ENCODE measurements around the gene RAPGEF1. TPM values are rescaled to one million over a fixed set of nuclear protein-coding genes. Genes with fewer than 3 reads are reported as not detected.

Gene RAPGEF1
- total and polyA plus RNA-seq, 2 donors (not counting 1 experiment from before 2014, with no cell fraction given) = 33.3 to 42.8 TPM

DNA sequence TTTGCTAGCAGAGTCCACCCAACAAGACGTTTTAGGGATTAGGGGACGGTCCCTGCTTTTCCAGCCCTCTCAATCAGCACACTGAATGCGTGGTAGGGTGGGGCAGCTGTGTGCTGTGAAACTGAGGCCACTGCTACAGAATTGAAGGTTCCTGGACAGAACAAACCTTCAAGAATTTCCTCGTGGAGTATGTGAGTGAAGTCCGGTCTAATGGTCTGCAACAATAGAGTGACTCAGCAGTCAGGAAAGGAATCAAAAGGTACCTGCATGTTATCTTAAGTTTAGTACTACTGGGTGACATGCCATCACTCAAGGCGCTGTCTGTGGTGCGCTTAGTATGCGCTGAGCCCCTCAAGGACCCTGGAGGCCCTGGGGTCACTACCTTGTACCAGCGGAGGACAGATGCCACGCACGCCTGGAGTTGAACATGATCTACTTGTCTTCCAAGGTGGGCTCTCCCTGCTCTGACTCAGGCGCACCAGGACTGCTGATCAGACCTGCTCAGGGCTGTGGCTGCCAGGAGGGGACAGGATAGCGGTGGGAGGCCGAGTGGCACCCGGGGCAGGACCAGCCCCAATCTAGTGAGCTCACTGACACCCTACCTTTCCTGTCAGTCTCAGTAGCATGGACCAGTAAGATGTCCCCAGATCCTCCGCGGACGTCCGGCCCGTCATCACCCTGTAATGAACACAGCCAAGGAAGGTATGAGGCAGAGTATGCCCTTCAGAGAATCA, 144.0 kb downstream of the RAPGEF1 start:
- Histone ChIP-seq H4K20me1 (ENCODE audit: control insufficient read depth, extremely low read depth, insufficient read depth, low read length) (no peaks in the 10 kb centered on the region), H3K27me3 (ENCODE audit: control insufficient read depth, insufficient read depth, low read length) (no peaks in the 10 kb centered on the region), H3K79me2 (ENCODE audit: control insufficient read depth, insufficient read depth, low read length) (no peaks in the 10 kb centered on the region), H3K4me2 (ENCODE audit: extremely low read depth, insufficient read depth, low read length) (no peak overlapping the region), H2AFZ (ENCODE audit: low read length) (no peak overlapping the region), H3K27ac (ENCODE audit: insufficient read depth, low read length) (no peak overlapping the region), H3K9ac (ENCODE audit: insufficient read depth, low read length) (no peak overlapping the region), H3K4me1 (ENCODE audit: control insufficient read depth, extremely low read depth, insufficient read depth, low read length) (no peaks in the 10 kb centered on the region), H3K9me3 (ENCODE audit: control insufficient read depth, insufficient read depth, low read depth, low read length) (no peaks in the 10 kb centered on the region), H3K4me3 (replicated peaks in 1 of 4; ENCODE audit: control extremely low read depth in 1 of 4, insufficient read depth in 1 of 4, low read depth in 3 of 4, low read length in 4 of 4) (no peak overlapping the region), H3K36me3 (ENCODE audit: control insufficient read depth, insufficient read depth, low read length) (peaks cover 3% of the 10 kb centered on the region)
- no peak for DNase-seq (ENCODE audit: low read depth in 2 of 2)
- TF ChIP-seq, protein P1, sequence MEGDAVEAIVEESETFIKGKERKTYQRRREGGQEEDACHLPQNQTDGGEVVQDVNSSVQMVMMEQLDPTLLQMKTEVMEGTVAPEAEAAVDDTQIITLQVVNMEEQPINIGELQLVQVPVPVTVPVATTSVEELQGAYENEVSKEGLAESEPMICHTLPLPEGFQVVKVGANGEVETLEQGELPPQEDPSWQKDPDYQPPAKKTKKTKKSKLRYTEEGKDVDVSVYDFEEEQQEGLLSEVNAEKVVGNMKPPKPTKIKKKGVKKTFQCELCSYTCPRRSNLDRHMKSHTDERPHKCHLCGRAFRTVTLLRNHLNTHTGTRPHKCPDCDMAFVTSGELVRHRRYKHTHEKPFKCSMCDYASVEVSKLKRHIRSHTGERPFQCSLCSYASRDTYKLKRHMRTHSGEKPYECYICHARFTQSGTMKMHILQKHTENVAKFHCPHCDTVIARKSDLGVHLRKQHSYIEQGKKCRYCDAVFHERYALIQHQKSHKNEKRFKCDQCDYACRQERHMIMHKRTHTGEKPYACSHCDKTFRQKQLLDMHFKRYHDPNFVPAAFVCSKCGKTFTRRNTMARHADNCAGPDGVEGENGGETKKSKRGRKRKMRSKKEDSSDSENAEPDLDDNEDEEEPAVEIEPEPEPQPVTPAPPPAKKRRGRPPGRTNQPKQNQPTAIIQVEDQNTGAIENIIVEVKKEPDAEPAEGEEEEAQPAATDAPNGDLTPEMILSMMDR (conservative IDR thresholded peaks at IDR 0.05 in 1 of 2, IDR thresholded peaks at IDR 0.05 in 1 of 2; ENCODE audit: low read depth in 1 of 2, low read length in 2 of 2) = no peak
- no peak for TF ChIP-seq EZH2 (IDR thresholded peaks at IDR 0.05; ENCODE audit: low read length, missing control alignments)

- Histone ChIP-seq H2AFZ (ENCODE audit: low read length) (no peak overlapping the region), H3K9ac (ENCODE audit: insufficient read depth, low read length) (no peak overlapping the region), H3K27me3 (ENCODE audit: control insufficient read depth, insufficient read depth, low read length) (no peaks in the 10 kb centered on the region), H3K4me3 (replicated peaks in 1 of 4; ENCODE audit: control extremely low read depth in 1 of 4, insufficient read depth in 1 of 4, low read depth in 3 of 4, low read length in 4 of 4) (no peak overlapping the region), H3K4me2 (ENCODE audit: extremely low read depth, insufficient read depth, low read length) (no peak overlapping the region), H3K4me1 (ENCODE audit: control insufficient read depth, extremely low read depth, insufficient read depth, low read length) (no peaks in the 10 kb centered on the region), H3K9me3 (ENCODE audit: control insufficient read depth, insufficient read depth, low read depth, low read length) (no peaks in the 10 kb centered on the region), H4K20me1 (ENCODE audit: control insufficient read depth, extremely low read depth, insufficient read depth, low read length) (no peaks in the 10 kb centered on the region), H3K79me2 (ENCODE audit: control insufficient read depth, insufficient read depth, low read length) (no peaks in the 10 kb centered on the region), H3K27ac (ENCODE audit: insufficient read depth, low read length) (no peak overlapping the region), H3K36me3 (ENCODE audit: control insufficient read depth, insufficient read depth, low read length) (peaks cover 3% of the 10 kb centered on the region)
- no peak for DNase-seq (ENCODE audit: low read depth in 2 of 2)
- TF ChIP-seq, protein P1 (conservative IDR thresholded peaks at IDR 0.05 in 1 of 2, IDR thresholded peaks at IDR 0.05 in 1 of 2; ENCODE audit: low read depth in 1 of 2, low read length in 2 of 2) = no peak
- no peak for TF ChIP-seq EZH2 (IDR thresholded peaks at IDR 0.05; ENCODE audit: low read length, missing control alignments)
Observed at GRCh38 chr9:131594906-131595665, 144.8 kb downstream of the RAPGEF1 start.

- H3K36me3 ChIP-seq (ENCODE audit: control insufficient read depth, insufficient read depth, low read length) = peaks cover 3% of the 10 kb centered on the region
- no peak for DNase-seq (ENCODE audit: low read depth in 2 of 2)
Observed at GRCh38 chr9:131593936-131594665, 145.8 kb downstream of the RAPGEF1 start.

More at GRCh38 chr9:131593936-131594665, 145.8 kb downstream of the RAPGEF1 start:
- no peak for TF ChIP-seq EZH2 (IDR thresholded peaks at IDR 0.05; ENCODE audit: low read length, missing control alignments)
- TF ChIP-seq, protein P1 (conservative IDR thresholded peaks at IDR 0.05 in 1 of 2, IDR thresholded peaks at IDR 0.05 in 1 of 2; ENCODE audit: low read depth in 1 of 2, low read length in 2 of 2) = no peak
- H3K9me3 ChIP-seq (ENCODE audit: control insufficient read depth, insufficient read depth, low read depth, low read length) = no peaks in the 10 kb centered on the region
- no peaks in the 10 kb centered on the region for H4K20me1 ChIP-seq (ENCODE audit: control insufficient read depth, extremely low read depth, insufficient read depth, low read length)
- H3K4me2 ChIP-seq (ENCODE audit: extremely low read depth, insufficient read depth, low read length) = no peak overlapping the region
- H3K4me3 ChIP-seq (replicated peaks in 1 of 4; ENCODE audit: control extremely low read depth in 1 of 4, insufficient read depth in 1 of 4, low read depth in 3 of 4, low read length in 4 of 4) = no peak overlapping the region
- H3K9ac ChIP-seq (ENCODE audit: insufficient read depth, low read length) = no peak overlapping the region
- H3K27me3 ChIP-seq (ENCODE audit: control insufficient read depth, insufficient read depth, low read length) = no peaks in the 10 kb centered on the region
- no peaks in the 10 kb centered on the region for H3K79me2 ChIP-seq (ENCODE audit: control insufficient read depth, insufficient read depth, low read length)
- no peaks in the 10 kb centered on the region for H3K4me1 ChIP-seq (ENCODE audit: control insufficient read depth, extremely low read depth, insufficient read depth, low read length)
- no peak overlapping the region for H3K27ac ChIP-seq (ENCODE audit: insufficient read depth, low read length)
- H2AFZ ChIP-seq (ENCODE audit: low read length) = no peak overlapping the region

Data from fibroblast of lung (primary cell).